ENCODE data around the gene ELF1.

DNA sequence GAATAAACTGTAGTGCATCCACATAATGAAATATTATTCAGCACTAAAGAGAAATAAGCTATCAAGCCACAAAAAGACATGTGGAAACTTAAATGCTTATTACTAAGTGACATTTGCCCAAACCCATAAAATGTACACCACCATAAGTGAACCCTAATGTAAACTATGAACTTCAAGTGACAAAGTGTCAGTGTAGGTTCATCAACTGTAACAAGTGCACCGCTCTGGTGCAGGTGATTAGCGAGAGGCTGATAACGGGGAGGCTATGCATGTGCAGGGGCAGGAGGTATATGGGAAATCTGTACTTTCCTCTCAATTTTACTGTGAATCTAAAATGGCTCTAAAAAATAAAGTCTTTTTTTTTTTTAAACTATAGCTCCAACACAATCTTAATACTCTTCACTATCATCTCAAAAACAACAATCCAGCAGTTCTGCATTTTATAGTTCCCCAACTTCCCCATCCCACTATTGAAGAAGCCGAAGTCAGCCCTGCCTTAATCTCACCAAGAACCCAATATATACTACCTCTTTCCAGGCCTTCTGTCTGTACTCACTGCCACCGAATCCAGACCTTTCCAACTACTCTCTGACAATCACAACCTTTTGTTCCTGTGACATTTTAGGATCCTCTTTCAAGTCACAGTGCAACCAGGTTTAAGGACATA, 22.6 kb downstream of the ELF1 start:
- TF ChIP-seq CTCF (IDR thresholded peaks at IDR 0.05) (no peak), POLR2A (IDR thresholded peaks at IDR 0.05) (no peak), EP300 (IDR thresholded peaks at IDR 0.05) (no peak)

Measured in ovary (tissue), 3 donors.